Neutrophil (primary cell): Measurements from ENCODE around the gene RETREG1.
"Not testable (repeated sequence)": the region's sequence is repeated elsewhere in the genome, so short reads cannot be mapped to it uniquely, and the experiment has no call there.

Experiments used
- H3K27ac ChIP-seq: fragments of 200-600 bp; sonication (generic); 2 replicates; pipeline ENCODE4 v1.5.1; 2016; ENCODE audit warnings: mild to moderate bottlenecking, moderate library complexity
- H3K27me3 ChIP-seq: fragments of 200-600 bp; sonication (generic); 2 replicates; pipeline ENCODE4 v1.6.0; 2016; ENCODE audit warnings: mild to moderate bottlenecking
- H3K36me3 ChIP-seq: fragments of 200-600 bp; sonication (generic); 2 replicates; pipeline ENCODE4 v1.5.1; 2017
- H3K4me1 ChIP-seq, 2 experiments: fragments of 200-600 bp in 1 of 2; sonication (generic) in 1 of 2; 1 replicate in 1 of 2; 2 replicates in 1 of 2; pipeline versions ENCODE4 v1.5.1 to v1.6.1; 2013 to 2016; ENCODE audit warnings: low read depth in 1 of 2, low read length in 1 of 2, mild to moderate bottlenecking in 1 of 2, moderate library complexity in 1 of 2; ENCODE audit not compliant: control insufficient read depth in 1 of 2, insufficient read depth in 1 of 2
- H3K4me3 ChIP-seq, 2 experiments: fragments of 200-600 bp in 1 of 2; sonication (generic) in 1 of 2; 1 replicate in 1 of 2; 2 replicates in 1 of 2; pipeline ENCODE4 v1.5.1; 2013 to 2016; ENCODE audit warnings: low read depth in 1 of 2, low read length in 1 of 2, mild to moderate bottlenecking in 1 of 2, moderate library complexity in 1 of 2
- H3K9me3 ChIP-seq: fragments of 200-600 bp; sonication (generic); 2 replicates; pipeline ENCODE4 v1.5.1; 2016
- CTCF ChIP-seq: fragments of 200-600 bp; sonication (generic); IDR thresholded peaks from 2 replicates; pipeline ENCODE4 v1.5.1; 2016; ENCODE audit warnings: antibody characterized with exemption

The RETREG1 gene

GRCh38 chr5:16612007-16612406 lies 4.8 kb downstream of the RETREG1 start:
- no peak for TF ChIP-seq CTCF
- Histone ChIP-seq H3K27ac (no peak overlapping the region), H3K4me1 (peaks cover 10 to 13% of the 10 kb centered on the region in 2 experiments), H3K4me3 (no peak overlapping the region), H3K9me3 (no peaks in the 10 kb centered on the region), H3K36me3 (no peaks in the 10 kb centered on the region), H3K27me3 (peaks cover 7% of the 10 kb centered on the region)

GRCh38 chr5:16610896-16611295 lies 5.9 kb downstream of the RETREG1 start:
- not testable (repeated sequence) for H3K27ac ChIP-seq, H3K9me3 ChIP-seq, H3K27me3 ChIP-seq, H3K4me1 ChIP-seq, H3K4me3 ChIP-seq, H3K36me3 ChIP-seq

- H3K4me1 ChIP-seq: no peaks in the 10 kb centered on the region
- no peaks in the 10 kb centered on the region for H3K36me3 ChIP-seq
- TF ChIP-seq CTCF: no peak
- H3K9me3 ChIP-seq: no peaks in the 10 kb centered on the region
- H3K27ac ChIP-seq: no peak overlapping the region
- no peaks in the 10 kb centered on the region for H3K27me3 ChIP-seq
- H3K4me3 ChIP-seq: no peak overlapping the region
Measured at GRCh38 chr5:16609412-16609811, 7.4 kb downstream of the RETREG1 start.

- Histone ChIP-seq H3K27ac (no peak overlapping the region), H3K4me3 (no peak overlapping the region), H3K4me1 (no peaks in the 10 kb centered on the region), H3K9me3 (no peaks in the 10 kb centered on the region), H3K27me3 (no peaks in the 10 kb centered on the region), H3K36me3 (no peaks in the 10 kb centered on the region)
- TF ChIP-seq CTCF: no peak
Measured at GRCh38 chr5:16606628-16607027, 10.2 kb downstream of the RETREG1 start.

GRCh38 chr5:16603701-16604100 lies 13.1 kb downstream of the RETREG1 start:
- H3K4me1 ChIP-seq: peaks cover 0 to 7% of the 10 kb centered on the region in 2 experiments
- H3K9me3 ChIP-seq: no peaks in the 10 kb centered on the region
- H3K27me3 ChIP-seq: no peaks in the 10 kb centered on the region
- TF ChIP-seq CTCF: no peak
- H3K36me3 ChIP-seq: peaks cover 1% of the 10 kb centered on the region
- no peak overlapping the region for H3K27ac ChIP-seq
- H3K4me3 ChIP-seq: no peak overlapping the region

DNA sequence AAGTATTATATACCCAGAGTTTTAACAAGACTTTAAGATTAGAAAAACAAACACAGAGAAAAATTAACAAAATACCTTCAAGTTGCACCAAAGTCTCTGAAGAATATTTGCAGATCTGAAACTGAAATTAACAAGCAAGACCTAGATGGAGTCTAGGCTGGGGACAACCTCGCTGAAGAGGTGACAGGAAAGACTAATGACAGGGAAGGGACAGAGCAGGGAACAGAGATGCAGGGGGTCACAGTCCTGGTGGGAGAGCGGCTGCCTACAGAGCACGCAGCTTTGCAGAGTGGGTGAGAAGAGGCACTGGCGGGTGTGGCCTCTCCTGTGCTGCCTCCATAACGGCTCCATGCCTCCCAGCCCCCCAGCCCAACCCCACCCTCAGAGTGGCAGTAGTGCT lies 13.5 kb downstream of the RETREG1 start:
- Histone ChIP-seq H3K4me1 (peaks cover 0 to 7% of the 10 kb centered on the region in 2 experiments), H3K27me3 (no peaks in the 10 kb centered on the region), H3K36me3 (peaks cover 5% of the 10 kb centered on the region), H3K4me3 (no peak overlapping the region), H3K27ac (no peak overlapping the region), H3K9me3 (no peaks in the 10 kb centered on the region)
- TF ChIP-seq CTCF: no peak
